ENCODE measurements around the gene LY6G6C.
A peak's percentile ranks its signal among the peaks of the same experiment; 100 is the strongest.

The LY6G6C gene

DNA sequence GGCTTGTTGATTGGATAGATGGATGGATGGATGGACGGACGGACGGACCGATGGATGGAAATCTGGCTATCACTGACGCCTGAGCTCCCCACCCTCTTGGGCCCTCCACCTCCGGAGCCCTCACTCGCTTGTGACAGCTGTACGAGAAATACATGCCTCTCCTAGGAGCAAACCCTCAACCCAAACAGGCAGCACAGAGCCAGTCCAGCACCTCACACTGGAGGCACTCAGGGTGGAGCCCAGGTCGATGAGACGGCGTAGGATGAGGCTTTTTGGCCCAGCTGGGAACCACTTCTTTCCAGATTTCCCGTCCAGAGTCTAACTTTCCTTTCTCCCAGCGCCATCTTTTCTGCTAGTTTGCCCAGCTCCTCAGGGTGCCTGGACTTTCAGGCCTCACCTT lies 38.0 kb downstream of the LY6G6C start:
- Histone ChIP-seq H3K4me1 (no peaks in the 10 kb centered on the region), H3K27me3 (no peaks in the 10 kb centered on the region), H3K36me3 (no peaks in the 10 kb centered on the region), H3K9me3 (no peaks in the 10 kb centered on the region), H3K4me3 (ENCODE audit: low read depth, low read length) (no peak overlapping the region)
- TF ChIP-seq, protein P1, sequence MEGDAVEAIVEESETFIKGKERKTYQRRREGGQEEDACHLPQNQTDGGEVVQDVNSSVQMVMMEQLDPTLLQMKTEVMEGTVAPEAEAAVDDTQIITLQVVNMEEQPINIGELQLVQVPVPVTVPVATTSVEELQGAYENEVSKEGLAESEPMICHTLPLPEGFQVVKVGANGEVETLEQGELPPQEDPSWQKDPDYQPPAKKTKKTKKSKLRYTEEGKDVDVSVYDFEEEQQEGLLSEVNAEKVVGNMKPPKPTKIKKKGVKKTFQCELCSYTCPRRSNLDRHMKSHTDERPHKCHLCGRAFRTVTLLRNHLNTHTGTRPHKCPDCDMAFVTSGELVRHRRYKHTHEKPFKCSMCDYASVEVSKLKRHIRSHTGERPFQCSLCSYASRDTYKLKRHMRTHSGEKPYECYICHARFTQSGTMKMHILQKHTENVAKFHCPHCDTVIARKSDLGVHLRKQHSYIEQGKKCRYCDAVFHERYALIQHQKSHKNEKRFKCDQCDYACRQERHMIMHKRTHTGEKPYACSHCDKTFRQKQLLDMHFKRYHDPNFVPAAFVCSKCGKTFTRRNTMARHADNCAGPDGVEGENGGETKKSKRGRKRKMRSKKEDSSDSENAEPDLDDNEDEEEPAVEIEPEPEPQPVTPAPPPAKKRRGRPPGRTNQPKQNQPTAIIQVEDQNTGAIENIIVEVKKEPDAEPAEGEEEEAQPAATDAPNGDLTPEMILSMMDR (IDR thresholded peaks at IDR 0.05; ENCODE audit: low read depth, low read length) = no peak
- no peak for DNase-seq

DNA sequence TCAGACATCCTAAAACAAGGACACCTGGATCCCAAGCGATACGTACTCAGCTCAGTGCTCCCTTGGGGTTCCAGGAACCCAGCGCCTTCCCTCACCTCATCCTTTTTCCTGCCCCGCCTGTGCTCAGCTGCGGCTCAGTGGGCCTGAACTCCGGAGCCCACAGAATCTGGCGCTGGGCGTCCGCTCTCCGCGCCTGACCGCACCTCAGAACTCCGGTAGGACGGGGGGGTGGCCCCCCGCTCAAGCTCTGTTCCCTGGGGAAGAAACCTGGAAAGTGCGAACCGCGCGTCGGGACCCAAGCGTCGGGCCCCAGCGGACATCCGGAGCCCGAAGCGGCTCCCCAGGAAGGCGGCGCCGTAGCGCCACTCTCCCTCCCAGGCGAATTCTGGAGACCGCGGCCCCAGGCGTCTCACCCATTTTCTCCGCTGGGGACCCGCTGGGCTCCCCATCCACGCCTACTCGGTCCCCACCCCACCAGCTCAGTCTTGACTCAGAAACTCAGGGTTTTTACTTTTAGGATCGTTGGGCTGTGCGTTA lies 40.3 kb downstream of the LY6G6C start:
- peak; percentile 53 for DNase-seq
- TF ChIP-seq, protein P1 (IDR thresholded peaks at IDR 0.05; ENCODE audit: low read depth, low read length) = peak; percentile 29; the same call in 1 of the 2 replicates
- H3K4me3 ChIP-seq (ENCODE audit: low read depth, low read length) = peak overlapping the region; percentile 70
- H3K36me3 ChIP-seq = no peaks in the 10 kb centered on the region
- no peaks in the 10 kb centered on the region for H3K4me1 ChIP-seq
- H3K9me3 ChIP-seq = no peaks in the 10 kb centered on the region
- no peaks in the 10 kb centered on the region; the same call in 1 of the 2 replicates for H3K27me3 ChIP-seq

DNA sequence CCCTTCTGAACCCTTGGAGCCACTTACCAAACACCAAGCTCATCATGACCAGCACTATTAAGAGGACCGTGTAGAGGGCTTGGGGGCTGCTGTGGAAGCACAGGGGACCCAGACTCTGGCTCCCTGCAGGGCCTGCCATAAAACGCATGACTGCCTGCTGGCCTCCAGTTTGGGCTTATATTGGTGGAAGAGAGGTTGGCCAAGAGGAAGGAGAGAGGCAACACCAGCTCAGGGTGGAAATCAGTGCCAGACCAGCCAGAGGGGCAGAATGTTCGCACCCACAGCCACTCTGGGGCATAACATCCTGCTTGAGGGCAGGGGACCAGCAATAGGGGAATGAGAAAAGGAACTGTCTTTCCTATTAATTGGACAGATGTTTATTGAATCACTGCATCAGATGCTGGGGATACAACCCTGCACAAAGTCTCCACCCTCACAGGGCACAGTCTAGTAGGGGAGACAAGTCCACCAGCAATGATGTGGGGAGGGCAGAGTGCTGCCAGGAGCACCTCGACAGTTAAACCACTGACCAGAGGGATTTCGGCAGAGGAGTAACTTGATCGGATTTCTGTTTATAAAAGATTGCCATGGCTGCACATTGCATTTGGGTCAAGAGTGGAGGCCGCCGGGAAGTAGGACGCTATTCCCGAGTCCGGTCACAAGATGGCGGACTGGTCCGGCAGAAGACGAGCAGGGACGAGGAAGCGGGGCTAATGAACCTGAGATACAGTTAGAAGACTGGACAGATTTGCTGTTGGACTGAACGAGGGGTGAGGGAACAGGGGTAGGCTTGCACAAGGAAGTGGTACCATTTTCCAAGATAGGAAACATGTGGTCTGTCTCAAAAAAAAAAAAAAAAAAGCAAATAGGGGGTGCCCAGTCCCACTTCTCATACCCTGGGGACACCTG lies 41.1 kb downstream of the LY6G6C start, which contains the start of gene LY6G5C:
LY6G5C (minus strand) TSS at position 842 of the 909 bp plus-strand sequence; CDS start at position 148, 694 bp downstream.
- Histone ChIP-seq H3K4me1 (no peaks in the 10 kb centered on the region), H3K4me3 (ENCODE audit: low read depth, low read length) (peak within 1 kb of the TSS; percentile 70), H3K9me3 (no peaks in the 10 kb centered on the region), H3K36me3 (no peaks in the 10 kb centered on the region), H3K27me3 (no peaks in the 10 kb centered on the region; the same call in 1 of the 2 replicates)
- TF ChIP-seq, protein P1 (IDR thresholded peaks at IDR 0.05; ENCODE audit: low read depth, low read length) = peak; percentile 63
- peak; percentile 85 for DNase-seq

DNA sequence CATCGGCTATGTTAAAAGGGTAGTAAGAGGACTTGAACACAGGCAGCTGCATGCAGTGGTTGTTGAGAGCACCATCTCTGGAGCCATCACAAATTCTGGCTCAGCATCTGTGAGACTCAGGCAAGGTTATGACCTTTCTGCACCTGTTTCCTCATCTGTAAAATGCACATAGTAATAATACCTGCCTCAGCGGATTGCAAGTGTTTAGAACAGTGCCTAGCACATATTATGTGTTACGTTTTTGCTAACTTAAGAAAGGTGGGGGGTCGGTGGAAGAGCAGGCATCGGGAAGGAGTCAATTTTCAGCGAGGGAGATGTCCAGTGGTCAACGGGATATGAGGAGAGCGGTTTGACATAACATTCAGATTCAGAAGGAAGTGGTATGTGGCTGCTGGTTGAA lies 43.6 kb downstream of the LY6G6C start:
- Histone ChIP-seq H3K9me3 (no peaks in the 10 kb centered on the region), H3K36me3 (peaks cover 2% of the 10 kb centered on the region), H3K4me3 (ENCODE audit: low read depth, low read length) (no peak overlapping the region), H3K27me3 (no peaks in the 10 kb centered on the region; the same call in 1 of the 2 replicates), H3K4me1 (no peaks in the 10 kb centered on the region)
- TF ChIP-seq, protein P1 (IDR thresholded peaks at IDR 0.05; ENCODE audit: low read depth, low read length) = no peak
- DNase-seq = no peak

DNA sequence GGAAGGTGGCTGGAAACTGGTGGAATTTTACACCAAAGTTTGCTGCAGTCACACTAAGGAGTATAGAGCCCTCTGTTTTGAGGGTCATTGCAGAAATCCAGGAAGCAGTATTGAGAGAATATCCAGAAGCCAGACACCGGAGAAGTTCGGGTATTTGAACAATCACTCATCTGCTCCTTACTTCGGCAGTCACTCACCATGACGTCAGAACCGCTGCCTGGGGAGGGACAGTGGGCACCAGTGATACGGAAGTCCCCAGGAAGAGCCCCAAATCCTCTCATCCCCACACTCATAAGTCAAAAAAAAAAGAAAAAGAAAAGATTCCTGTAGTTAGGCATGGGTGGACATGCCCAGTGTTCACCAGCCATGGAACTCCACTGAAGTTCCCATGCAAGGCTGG lies 44.6 kb downstream of the LY6G6C start:
- Histone ChIP-seq H3K36me3 (peaks cover 11% of the 10 kb centered on the region), H3K4me1 (no peaks in the 10 kb centered on the region), H3K4me3 (ENCODE audit: low read depth, low read length) (no peak overlapping the region), H3K9me3 (no peaks in the 10 kb centered on the region), H3K27me3 (no peaks in the 10 kb centered on the region; the same call in 1 of the 2 replicates)
- TF ChIP-seq, protein P1 (IDR thresholded peaks at IDR 0.05; ENCODE audit: low read depth, low read length) = no peak
- DNase-seq = no peak
